HG03354 (cell line): ENCODE data around the gene INTS15.

Experiments used
- ATAC-seq: cut with Tn5 transposase; IDR thresholded peaks from one replicate; pipeline ENCODE4 v1.9.1; 2021; ENCODE audit warnings: mild to moderate bottlenecking; ENCODE audit not compliant: unreplicated experiment, poor library complexity, severe bottlenecking

INTS15 gene

DNA sequence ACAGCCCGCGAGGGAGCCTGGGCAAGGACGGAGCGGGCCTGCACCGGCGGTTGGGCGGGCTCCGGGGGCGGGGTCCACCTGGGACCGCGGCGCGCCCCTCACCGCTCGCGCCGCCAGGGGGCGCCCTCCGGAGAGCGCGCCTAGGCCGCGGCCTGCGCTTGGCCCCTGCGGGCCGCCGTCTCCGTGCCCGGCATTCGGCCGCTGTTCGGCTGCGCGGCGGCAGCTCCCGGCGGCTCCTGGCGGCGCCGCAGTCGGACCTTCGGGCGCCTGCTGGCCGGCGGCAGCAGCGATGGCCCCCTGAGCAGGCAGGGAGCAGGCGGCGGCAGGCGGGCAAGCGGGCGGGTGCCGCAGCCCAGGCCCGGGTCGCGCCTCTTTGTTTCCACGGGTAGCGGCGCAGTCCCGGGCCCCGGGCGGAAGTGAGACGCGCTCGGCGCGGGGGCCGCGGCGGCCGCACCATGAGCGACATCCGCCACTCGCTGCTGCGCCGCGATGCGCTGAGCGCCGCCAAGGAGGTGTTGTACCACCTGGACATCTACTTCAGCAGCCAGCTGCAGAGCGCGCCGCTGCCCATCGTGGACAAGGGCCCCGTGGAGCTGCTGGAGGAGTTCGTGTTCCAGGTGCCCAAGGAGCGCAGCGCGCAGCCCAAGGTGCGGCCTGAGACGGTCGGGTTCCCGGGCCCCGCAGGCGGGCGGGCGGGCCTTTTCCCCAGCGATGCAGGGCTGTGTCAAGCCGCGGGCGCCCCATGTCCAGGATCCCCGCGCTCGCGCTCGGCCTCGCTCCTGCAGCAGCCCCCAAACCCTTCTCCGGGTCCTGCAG is at the start of gene INTS15:
Gene INTS15, plus strand, starts transcription at position 193 of the 816 bp plus-strand sequence. Its CDS starts 263 bp downstream, at position 456.
- peak; percentile 86 for ATAC-seq

DNA sequence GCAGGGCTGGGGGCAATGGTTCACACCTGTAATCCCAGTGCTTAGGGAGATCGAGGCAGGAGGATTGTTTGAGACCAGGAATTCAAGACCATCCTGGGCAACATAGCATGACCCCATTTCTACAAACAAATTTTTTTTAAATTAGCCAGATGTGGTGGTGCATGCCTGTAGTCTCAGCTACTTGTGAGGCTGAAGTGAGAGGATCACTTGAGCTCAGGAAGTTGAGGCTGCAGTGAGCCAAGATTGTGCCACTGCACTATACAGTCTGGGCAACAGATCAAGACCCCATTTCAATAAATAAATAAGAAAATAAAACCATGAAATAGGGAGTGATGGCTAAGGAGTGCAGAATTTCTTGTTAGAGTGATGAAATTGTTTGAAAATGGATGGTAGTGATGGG is 47.5 kb upstream of the INTS15 start:
- ATAC-seq = no peak

DNA sequence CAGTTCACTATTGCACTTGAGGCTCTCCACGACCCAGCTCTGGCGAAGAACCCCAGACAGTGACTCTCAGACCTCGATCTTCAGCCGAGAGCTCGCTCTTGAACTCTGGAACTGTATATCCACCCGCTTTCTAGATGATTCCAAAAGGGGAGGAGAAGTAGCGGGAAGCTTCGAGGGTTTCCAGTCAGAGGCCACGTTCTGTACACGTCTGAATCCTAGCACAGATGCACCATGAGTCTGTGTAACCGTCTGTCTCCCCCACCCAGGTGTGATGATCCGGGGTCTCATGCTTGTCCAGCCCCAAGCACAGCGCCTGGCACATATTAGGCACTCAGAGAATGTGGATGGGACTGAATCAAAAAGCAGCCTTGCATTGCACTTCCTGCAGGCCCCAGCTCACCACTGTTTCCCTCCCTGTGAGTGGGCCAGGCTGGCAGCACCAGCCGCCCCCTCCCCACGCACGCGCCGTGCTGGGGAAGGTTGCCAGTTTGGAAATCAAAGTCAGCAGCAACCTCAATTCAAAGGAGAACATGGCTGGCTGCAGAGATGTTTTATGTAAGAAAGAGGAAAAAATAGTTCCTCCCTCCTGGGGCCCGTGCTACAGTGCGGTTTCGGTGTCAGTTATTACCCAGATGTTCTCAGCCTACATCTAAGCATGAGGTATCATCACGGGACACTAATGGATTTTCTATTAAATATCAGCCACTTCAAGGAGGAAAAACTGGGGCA is 44.3 kb upstream of the INTS15 start:
- ATAC-seq = no peak

DNA sequence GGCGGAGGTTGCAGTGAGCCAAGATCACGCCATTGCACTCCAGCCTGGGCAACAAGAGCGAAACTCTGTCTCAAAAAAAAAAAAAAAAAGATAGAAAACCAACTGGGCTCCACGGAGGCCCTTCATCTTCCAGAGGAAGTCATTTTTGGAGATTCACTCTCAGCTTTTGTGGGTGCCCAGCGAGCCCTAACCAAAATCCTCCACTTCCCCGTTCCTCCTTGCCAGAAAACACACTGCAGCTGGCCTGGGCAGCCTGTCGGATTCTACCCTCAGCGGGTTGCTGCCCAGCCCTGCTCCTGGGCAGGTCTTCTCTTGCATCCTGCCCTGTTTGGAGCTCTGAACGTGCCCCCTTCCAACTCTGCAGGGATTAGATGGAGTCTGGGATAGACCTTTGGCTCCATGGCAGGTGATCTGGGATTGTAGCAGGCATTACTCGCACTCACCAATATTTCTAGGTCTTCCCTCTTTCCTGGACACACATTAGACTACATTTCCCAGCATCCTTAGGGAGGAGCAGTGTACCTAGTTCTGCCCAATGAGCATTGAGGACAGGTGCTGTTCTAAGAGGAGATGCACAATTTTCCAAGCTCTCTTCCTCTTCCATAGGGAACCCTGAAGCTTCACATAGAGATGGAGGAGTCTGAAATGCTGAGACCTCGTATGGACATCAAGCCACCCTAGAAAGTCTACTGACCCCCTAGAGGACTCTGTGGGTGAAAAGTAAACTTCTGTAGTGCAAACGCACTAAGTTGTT is 43.1 kb upstream of the INTS15 start:
- no peak for ATAC-seq

DNA sequence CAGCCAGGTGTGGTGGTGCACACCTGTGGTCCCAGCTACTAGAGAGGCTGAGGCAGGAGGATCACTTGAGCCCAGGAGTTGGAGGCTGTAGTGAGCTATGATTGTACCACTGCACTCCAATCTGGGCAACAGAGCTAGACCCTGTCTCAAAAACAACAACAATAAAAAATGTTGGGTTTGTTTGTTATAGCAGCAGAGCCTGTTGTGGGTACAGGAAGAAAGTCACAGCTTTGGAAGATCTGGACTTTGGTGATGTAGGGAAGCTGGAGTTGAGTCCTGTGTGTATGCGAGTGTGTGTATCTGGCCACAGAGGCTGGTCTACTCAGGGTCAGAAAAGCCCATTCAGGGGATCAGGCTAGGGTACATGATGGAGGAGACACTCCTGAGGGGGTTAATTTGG is 42.4 kb upstream of the INTS15 start:
- no peak for ATAC-seq

DNA sequence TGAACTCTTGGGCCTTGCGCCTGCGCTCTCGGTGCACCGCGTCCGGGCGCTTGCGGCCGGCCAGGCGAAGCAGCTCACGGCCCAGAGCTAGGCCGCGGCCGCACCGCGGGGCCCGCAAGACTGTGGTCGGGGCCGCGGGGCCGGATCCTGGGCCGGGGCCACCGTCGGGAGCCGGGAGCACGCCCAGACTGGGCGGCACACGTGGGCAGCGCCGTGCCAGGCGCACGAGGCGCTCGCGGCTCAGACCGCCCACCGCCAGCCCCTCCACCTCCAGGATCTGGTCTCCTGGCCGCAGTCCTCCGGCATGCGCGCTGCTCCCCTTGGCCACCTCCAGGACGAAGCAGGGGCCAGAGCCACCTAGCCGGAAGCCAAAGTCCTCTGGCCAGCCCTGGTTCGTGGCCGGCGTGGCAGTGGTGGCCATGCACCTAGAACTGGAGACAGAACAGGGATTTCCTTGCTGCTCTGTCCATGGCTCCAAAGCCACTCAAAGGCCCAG is 38.8 kb upstream of the INTS15 start, which contains the start of gene GRID2IP:
Gene GRID2IP, minus strand, starts transcription at position 446 of the 496 bp plus-strand sequence. Its CDS starts 25 bp downstream, at position 421.
- ATAC-seq = no peak

DNA sequence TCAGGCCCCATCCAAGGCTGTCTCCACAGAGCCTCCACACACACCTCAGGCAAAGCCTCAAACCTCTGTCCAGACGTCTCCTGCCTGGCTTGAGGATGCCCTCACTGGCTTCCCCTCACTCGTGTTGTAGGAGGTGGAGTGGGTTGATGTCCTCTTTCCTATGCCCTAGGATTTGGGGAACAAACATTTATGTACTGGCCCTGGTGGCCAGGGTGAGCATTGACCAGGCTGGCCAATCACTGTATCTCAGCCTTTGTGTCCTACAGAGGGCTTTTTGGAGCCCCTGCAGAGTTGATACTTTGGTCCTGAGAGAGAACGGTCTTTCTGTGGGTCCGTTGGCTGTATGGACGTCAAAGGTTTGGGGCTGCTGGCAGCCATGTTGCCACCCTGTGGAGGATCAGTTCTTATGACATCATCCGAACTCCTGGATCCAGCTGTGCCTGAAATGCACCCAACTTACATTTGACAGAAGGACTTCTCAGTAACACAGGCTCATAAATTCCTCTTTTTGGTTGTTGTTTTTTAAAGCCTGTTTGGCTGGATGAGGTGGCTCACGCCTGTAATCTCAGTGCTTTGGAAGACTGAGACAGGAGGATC is 36.3 kb upstream of the INTS15 start:
- no peak for ATAC-seq

DNA sequence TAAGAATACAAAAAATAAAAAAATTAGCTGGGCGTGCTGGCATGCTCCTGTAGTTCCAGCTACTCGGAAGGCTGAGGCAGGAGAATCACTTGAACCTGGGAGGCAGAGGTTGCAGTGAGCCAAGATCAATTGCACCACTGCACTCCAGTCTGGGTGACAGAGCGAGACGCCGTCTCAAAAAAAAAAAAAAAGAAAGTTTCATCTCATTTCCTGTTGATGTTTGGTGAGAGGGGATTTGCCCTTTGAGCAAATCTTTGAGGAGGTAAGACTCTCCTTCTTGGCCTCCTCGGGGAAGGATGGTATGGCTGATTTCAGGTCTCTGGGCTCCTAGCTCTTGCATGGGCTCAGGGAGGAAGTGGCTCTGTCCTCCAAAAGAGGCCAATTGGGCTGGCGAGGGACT is 35.0 kb upstream of the INTS15 start:
- no peak for ATAC-seq

DNA sequence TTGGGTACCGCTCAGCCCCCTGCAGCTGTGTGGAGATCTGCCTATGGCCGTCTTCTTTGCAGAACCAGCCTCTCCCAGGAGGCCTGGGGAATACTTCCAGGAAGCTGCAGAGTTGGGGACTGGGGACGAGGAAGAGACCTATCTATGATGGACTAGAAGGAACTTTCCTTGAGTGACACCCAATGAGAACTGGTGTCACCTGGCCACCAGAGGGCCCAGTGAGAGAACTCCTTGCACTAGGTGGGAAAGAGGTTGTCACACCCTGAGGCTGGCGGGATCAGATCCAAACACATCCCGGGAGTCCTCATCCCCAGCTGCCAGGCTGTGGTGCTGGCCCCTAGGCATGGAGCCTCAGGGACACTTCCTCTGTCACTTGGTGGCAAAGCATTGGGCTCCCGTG is 33.6 kb upstream of the INTS15 start:
- no peak for ATAC-seq

DNA sequence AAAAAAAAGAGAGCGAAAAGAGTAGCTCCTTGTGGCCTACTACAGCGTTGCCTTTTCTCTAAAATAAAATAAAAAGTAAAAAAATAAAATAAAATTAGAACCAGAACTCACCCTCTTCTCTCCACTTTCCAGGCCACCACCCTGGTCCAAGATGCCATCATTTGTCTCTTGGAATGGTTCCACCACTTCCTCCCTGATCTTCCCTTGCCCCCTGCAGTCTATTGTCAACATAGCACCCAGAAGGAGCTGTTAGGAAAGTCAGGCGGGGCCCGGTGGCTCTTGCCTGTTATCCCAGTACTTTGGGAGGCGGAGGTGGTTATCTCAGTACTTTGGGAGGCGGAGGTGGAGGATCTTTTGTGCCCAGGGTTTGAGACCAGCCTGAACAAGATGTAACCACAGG is 31.0 kb upstream of the INTS15 start:
- ATAC-seq = no peak

DNA sequence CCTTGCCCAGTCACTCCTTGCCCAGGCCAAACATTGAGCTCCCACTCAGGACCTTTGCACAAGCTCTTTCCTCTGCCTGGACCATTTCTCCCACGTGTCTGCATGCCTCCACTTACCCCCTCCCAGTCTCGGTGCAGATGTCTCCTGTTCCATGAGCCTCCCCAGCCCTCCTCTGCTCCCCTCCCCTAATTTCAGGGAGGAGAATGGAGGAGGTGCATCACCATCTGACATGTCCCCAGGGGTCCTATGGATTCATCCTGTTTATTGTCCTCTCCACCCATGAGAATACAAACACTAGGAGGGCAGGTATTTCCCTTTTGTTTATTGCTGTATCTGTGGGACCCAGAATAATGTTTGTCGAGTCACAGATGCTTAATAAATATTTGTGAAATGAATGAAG is 29.9 kb upstream of the INTS15 start:
- ATAC-seq = no peak

DNA sequence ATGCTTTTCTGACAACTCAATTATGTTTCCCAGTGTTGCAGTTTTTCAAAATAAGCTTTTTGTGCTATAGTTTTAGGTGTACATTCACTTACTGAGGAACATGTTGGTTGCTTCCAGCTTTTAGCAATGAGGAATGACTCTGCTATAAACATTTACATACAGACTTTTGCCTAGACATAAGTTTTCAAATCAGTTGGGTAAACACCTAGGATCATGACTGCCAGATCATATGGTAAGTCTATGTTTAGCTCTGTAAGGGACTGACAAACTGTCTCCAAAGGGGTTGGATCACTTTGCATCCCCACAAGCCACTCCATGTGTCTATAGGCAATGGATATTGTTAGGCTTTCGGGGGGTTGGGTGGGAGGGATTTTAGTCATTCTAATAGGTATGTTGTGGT is 27.7 kb upstream of the INTS15 start:
- no peak for ATAC-seq

DNA sequence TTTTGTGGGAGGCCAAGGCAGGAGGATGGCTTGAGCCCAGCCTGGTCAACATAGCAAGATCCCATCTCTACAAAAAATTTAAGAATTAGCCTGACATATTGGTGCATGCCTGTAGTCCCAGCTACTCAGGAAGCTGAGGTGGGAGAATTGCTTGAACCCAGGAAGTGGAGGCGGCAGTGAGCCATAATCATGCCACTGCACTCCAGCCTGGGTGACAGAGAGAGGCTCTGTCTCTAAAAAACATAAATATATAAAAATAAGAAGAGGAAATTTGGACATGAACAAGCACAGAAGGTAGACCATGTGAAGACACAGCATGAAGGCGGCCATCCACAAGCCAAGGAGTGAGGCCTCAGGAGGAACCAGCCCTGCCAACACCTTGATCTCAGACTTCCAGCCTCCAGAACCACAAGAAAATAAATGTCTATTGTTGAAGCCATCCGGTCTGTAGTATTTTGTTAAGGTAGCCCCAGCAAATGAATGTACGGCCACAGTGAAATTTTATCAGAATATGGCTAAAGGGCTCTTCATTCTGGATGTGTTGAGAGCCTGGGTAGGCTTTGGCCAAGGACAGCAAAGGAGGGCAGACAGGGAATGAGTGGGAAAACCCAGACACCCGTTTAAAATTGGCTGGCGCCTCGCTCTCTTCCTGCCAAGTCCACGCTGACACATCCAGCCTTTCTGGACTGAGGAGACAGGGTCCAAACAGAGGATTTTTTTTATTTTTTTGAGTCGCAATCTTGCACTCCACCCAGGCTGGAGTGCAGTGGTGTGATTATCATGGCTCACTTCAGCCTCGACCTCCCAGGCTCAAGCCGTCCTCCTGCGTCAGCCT is 25.7 kb upstream of the INTS15 start:
- ATAC-seq = no peak

DNA sequence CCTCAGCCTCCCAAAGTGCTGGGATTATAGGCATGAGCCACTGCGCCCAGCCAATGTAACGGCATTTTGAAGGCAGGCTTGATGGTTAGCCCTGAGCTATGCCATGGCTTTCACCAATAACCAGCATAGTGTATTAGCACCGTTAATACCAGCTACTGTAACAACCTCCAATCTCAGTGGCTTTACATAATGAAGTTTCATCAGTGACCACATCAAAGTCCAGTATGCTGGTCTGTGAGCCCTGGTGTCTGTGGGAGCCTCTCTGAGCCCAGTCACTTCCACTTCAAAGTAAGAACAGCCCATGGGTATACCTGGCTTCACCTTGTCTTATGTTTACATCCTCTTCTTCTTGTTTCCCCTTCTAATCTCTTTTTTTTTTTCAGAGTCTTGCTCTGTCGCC is 24.2 kb upstream of the INTS15 start:
- no peak for ATAC-seq

DNA sequence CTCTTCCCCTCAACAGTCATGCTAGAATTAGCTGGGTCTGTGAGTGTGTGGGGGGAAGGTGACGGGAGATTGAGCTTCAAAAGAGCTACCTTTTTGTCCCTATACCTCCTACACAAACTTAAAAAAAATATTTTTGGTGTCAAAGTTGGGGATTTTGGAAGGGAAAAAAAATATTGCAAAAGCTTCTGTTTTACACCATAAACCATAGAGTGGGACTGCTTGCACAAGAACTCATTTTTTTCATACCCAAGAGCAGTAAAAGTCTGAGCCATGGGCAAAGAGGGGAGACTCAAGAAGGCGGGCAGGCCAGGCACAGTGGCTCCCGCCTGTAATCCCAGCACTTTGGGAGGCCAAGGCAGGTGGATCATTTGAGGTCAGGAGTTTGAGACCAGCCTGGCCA is 21.9 kb upstream of the INTS15 start:
- no peak for ATAC-seq

DNA sequence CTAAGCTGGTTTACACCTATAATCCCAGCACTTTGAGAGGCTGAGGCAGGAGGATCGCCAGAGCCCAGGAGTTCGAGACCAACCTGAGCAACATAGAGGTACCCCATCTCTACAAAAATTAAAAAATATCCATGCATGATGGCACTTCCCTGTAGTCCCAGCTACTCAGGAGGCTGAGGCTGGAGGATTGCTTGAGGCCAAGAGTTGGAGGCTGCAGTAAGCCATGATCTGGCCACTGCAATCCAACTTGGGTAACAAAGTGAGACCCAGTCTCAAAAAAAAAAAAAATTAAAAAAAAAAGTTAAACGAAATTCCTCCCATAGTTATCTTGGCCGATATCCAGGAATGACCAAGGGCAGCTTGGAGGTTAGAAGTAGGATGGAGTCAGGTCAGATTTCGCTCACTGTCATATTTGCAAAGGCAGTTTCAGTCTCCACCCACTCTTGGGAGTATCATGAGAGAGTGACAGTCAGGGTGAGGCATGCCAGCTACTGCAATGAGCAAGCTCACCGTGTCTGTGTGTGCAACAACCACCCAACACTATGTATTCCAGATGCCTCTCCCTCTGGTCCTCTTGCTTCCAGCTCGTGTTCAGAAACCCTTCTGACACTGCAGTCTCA is 18.6 kb upstream of the INTS15 start:
- ATAC-seq = no peak

DNA sequence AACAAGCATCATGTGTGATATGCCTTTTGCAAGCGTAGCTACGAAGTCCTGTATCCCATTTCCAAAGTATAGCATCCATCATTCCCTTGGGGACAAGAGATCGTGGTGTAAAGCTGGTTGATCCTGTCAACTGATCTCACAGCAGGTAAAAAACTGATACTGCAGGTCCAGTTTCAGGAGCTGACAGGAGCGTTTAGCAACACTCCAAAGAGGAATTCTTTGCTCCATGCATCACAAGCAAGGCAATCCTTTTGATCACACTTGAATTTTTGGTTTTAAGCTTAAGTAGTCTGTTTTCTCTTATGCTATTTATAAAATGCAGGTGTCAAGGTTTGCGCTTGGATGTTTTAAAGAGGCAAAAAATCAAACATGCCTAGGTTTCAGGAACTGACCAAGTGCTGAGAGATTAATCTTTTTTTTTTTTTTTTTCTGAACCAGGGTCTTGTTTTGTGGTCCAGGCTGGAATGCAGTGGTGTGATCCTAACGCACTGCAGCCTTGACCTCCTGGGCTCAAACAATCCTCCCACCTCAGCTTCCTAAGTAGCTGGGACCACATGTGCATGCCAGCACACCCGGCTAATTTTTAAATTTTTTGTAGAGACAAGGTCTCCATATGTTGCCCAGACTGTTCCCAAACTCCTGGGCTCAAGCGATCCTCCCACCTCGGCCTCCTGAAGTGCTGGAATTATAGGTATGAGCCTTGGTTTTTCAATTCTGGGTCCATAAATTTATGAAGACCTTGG is 14.4 kb upstream of the INTS15 start:
- ATAC-seq = no peak
